SK-N-SH treated with all-trans-retinoic acid at 6 μM for 48 hours (cell line): Measurements from ENCODE around the gene MIA2.

Experiments used
- ATAC-seq: fragments of 200-7000 bp; cut with Tn5 transposase; 3 replicates; pipeline ENCODE4 v1.9.1; 2020; ENCODE audit warnings: mild to moderate bottlenecking, moderate library complexity
- ARNTL ChIP-seq: fragments of 450-650 bp; formaldehyde crosslinking; IDR thresholded peaks from 2 replicates; pipeline ENCODE4 v1.5.0; 2020; ENCODE audit warnings: low read depth, mild to moderate bottlenecking, moderate library complexity, borderline replicate concordance
- BACH2 ChIP-seq: fragments of 250-450 bp; sonication (Bioruptor Pico); IDR thresholded peaks from 2 replicates; pipeline ENCODE4 v1.9.0; 2021; ENCODE audit warnings: mild to moderate bottlenecking, borderline replicate concordance
- CREB5 ChIP-seq: fragments of 250-450 bp; sonication (Bioruptor Pico); IDR thresholded peaks from 2 replicates; pipeline ENCODE4 v1.5.1; 2020; ENCODE audit warnings: low read depth, mild to moderate bottlenecking, moderate library complexity
- CSDC2 ChIP-seq: fragments of 250-450 bp; sonication (Bioruptor Pico); IDR thresholded peaks from 2 replicates; pipeline ENCODE4 v1.5.0; 2020; ENCODE audit warnings: mild to moderate bottlenecking, moderate library complexity
- CSRNP3 ChIP-seq: fragments of 250-450 bp; sonication (Bioruptor Pico); IDR thresholded peaks from 2 replicates; pipeline ENCODE4 v1.5.1; 2021; ENCODE audit warnings: mild to moderate bottlenecking, moderate library complexity
- ESRRG ChIP-seq: fragments of 250-450 bp; sonication (Bioruptor Pico); IDR thresholded peaks from 2 replicates; pipeline ENCODE4 v1.6.1; 2021; ENCODE audit warnings: mild to moderate bottlenecking
- GLIS3 ChIP-seq: fragments of 250-450 bp; sonication (Bioruptor Pico); IDR thresholded peaks from 2 replicates; pipeline ENCODE4 v1.5.0; 2020; ENCODE audit warnings: mild to moderate bottlenecking, moderate library complexity
- ISL1 ChIP-seq: fragments of 250-450 bp; sonication (Bioruptor Pico); IDR thresholded peaks from 2 replicates; pipeline ENCODE4 v2.1.2; 2022; ENCODE audit warnings: mild to moderate bottlenecking, moderate library complexity
- OSR1 ChIP-seq: fragments of 250-450 bp; sonication (Bioruptor Pico); IDR thresholded peaks from 2 replicates; pipeline ENCODE4 v1.8.0; 2022; ENCODE audit warnings: moderate library complexity, mild to moderate bottlenecking, inconsistent platforms
- PATZ1 ChIP-seq: fragments of 250-450 bp; sonication (Bioruptor Pico); IDR thresholded peaks from 2 replicates; pipeline ENCODE4 v1.8.0; 2020; ENCODE audit warnings: mild to moderate bottlenecking, moderate library complexity, borderline replicate concordance
- POU6F1 ChIP-seq: fragments of 250-450 bp; sonication (Bioruptor Pico); IDR thresholded peaks from 2 replicates; pipeline ENCODE4 v1.8.0; 2021; ENCODE audit warnings: low read depth, mild to moderate bottlenecking, moderate library complexity, borderline replicate concordance
- PPARA ChIP-seq: fragments of 250-450 bp; sonication (Bioruptor Pico); IDR thresholded peaks from 2 replicates; pipeline ENCODE4 v1.5.0; 2020; ENCODE audit warnings: mild to moderate bottlenecking, borderline replicate concordance
- SNAI2 ChIP-seq: fragments of 250-450 bp; sonication (Bioruptor Pico); IDR thresholded peaks from 2 replicates; pipeline ENCODE4 v1.5.0; 2020; ENCODE audit warnings: mild to moderate bottlenecking, moderate library complexity
- TCF4 ChIP-seq: fragments of 250-450 bp; sonication (Bioruptor Pico); IDR thresholded peaks from 2 replicates; pipeline ENCODE4 v1.8.0; 2021; ENCODE audit warnings: mild to moderate bottlenecking, moderate library complexity, borderline replicate concordance
- TOX ChIP-seq: fragments of 250-450 bp; sonication (Bioruptor Pico); IDR thresholded peaks from 2 replicates; pipeline ENCODE4 v1.8.0; 2021; ENCODE audit warnings: mild to moderate bottlenecking, moderate library complexity, borderline replicate concordance
- TSHZ2 ChIP-seq: fragments of 250-450 bp; sonication (Bioruptor Pico); IDR thresholded peaks from 2 replicates; pipeline ENCODE4 v1.5.0; 2020; ENCODE audit warnings: mild to moderate bottlenecking, moderate library complexity
- ZC3H10 ChIP-seq: fragments of 250-450 bp; sonication (Bioruptor Pico); IDR thresholded peaks from 2 replicates; pipeline ENCODE4 v1.5.1; 2021; ENCODE audit warnings: mild to moderate bottlenecking, moderate library complexity
- ZFP3 ChIP-seq: fragments of 250-450 bp; sonication (Bioruptor Pico); IDR thresholded peaks from 2 replicates; pipeline ENCODE4 v1.5.0; 2020; ENCODE audit warnings: mild to moderate bottlenecking, moderate library complexity
- ZFP30 ChIP-seq: fragments of 450-650 bp; formaldehyde crosslinking; IDR thresholded peaks from 2 replicates; pipeline ENCODE4 v1.5.0; 2022; ENCODE audit warnings: mild to moderate bottlenecking, moderate library complexity
- ZNF70 ChIP-seq: fragments of 450-650 bp; formaldehyde crosslinking; IDR thresholded peaks from 2 replicates; pipeline ENCODE4 v1.5.0; 2020; ENCODE audit warnings: mild to moderate bottlenecking, moderate library complexity
- ZNF8 ChIP-seq: fragments of 450-650 bp; formaldehyde crosslinking; IDR thresholded peaks from 2 replicates; pipeline ENCODE4 v1.5.0; 2020; ENCODE audit warnings: mild to moderate bottlenecking, moderate library complexity

Gene MIA2

DNA sequence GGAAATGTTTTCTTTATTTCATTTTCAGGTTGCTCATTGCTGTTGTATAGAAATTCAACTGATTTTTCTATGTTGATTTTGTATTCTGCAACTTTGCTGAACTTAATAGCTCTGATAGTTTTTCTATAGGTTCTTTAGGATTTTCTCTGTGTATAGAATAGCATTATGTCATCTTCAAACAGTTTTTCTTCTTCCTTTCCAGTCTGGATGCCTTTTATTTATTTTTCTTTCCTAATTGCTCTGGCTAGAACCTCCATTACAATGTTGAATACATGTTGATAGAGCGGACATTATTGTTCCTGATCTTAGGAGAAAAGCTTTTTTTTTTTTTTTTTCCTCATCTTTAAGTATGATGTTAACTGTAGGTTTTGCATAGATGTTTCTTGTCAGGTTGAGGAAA, 39.2 kb downstream of the MIA2 start:
- ATAC-seq: no peak
- no peak for TF ChIP-seq ZFP3 (CRISPR knock-in tag)

GRCh38 chr14:39275395-39275794, 41.7 kb downstream of the MIA2 start:
- ATAC-seq: no peak

GRCh38 chr14:39276005-39276404, 42.3 kb downstream of the MIA2 start:
- no peak for ATAC-seq
- TF ChIP-seq GLIS3 (no peak), CSDC2 (CRISPR knock-in tag) (no peak), POU6F1 (CRISPR knock-in tag) (no peak), ZFP30 (CRISPR knock-in tag) (no peak), PPARA (CRISPR knock-in tag) (no peak), CREB5 (CRISPR knock-in tag) (no peak)

More at GRCh38 chr14:39275395-39275794, 41.7 kb downstream of the MIA2 start:
- no peak for TF ChIP-seq CSRNP3 (CRISPR knock-in tag)
- no peak for TF ChIP-seq ZNF70 (CRISPR knock-in tag)
- no peak for TF ChIP-seq TOX (CRISPR knock-in tag)
- TF ChIP-seq ZFP3 (CRISPR knock-in tag): no peak
- no peak for TF ChIP-seq TSHZ2 (CRISPR knock-in tag)
- TF ChIP-seq ZC3H10 (CRISPR knock-in tag): no peak
- TF ChIP-seq ESRRG (CRISPR knock-in tag): no peak
- TF ChIP-seq ZFP30 (CRISPR knock-in tag): no peak
- TF ChIP-seq CSDC2 (CRISPR knock-in tag): no peak
- TF ChIP-seq GLIS3: no peak
- TF ChIP-seq PPARA (CRISPR knock-in tag): no peak
- no peak for TF ChIP-seq ZNF8 (CRISPR knock-in tag)
- no peak for TF ChIP-seq CREB5 (CRISPR knock-in tag)
- TF ChIP-seq BACH2 (CRISPR knock-in tag): no peak
- no peak for TF ChIP-seq ARNTL (CRISPR knock-in tag)
- TF ChIP-seq OSR1 (CRISPR knock-in tag): no peak
- TF ChIP-seq POU6F1 (CRISPR knock-in tag): no peak

DNA sequence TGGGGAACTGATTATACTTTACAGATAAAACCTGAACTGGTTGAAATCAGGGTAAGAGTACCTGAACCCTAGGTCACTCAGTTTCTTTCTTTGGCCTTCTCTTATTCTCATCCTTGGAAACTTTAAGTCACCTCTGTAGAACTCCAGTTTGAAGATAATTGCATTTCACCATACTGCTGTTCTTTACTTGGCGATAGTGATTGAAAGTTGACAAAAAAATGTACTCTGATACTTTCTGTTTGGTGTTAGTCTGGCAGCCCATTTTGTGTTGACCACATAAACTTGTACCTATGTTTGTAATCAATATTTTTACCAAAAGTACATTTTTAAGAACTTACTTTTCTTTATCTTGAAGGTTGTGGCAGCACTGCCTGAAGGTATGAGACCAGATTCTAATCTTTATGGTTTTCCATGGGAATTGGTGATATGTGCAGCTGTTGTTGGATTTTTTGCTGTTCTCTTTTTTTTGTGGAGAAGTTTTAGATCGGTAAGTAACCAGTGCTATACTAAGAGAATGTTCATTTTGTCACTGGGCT, 42.9 kb downstream of the MIA2 start:
- no peak for ATAC-seq
- no peak for TF ChIP-seq CREB5 (CRISPR knock-in tag)
- TF ChIP-seq PATZ1: no peak
- TF ChIP-seq ISL1 (CRISPR knock-in tag): no peak
- no peak for TF ChIP-seq SNAI2 (CRISPR knock-in tag)
- no peak for TF ChIP-seq GLIS3
- no peak for TF ChIP-seq ZNF70 (CRISPR knock-in tag)
- no peak for TF ChIP-seq TCF4
- no peak for TF ChIP-seq PPARA (CRISPR knock-in tag)
